K562 (cell line): ENCODE data around the gene DYSF. TPM values are rescaled to one million over a fixed set of nuclear protein-coding genes. Genes with fewer than 3 reads are reported as not detected.

Experiments used
- ATAC-seq: fragments of 200-7000 bp; cut with Tn5 transposase; 3 replicates; pipeline ENCODE4 v1.9.1; 2020; ENCODE audit warnings: moderate library complexity
- BruUV-seq: library from RNA; stranded (reverse); fragments of 400-500 nt; replicated peaks from 2 replicates; lab custom pipeline; 2021; lab: Mats Ljungman, UMichigan
- CTCF ChIA-PET: fragments of 300-600 bp; formaldehyde crosslinking; extraction: SDS; loops from one replicate; lab custom pipeline; 2021; ENCODE audit warnings: low intra/inter-chr PET ratio; lab: Yijun Ruan, JAX
- POLR2A ChIA-PET: fragments of 300-600, 350-650 bp; sonication (Branson Sonifier 250); formaldehyde crosslinking; extraction: SDS; loops from one replicate; lab custom pipeline; 2021; ENCODE audit warnings: antibody characterized with exemption, inconsistent platforms; lab: Yijun Ruan, JAX
- DNase-seq, 4 experiments: peaks; one replicate each; pipeline versions ENCODE4 v3.0.0 to v3.0.0-alpha.2; 2011 to 2018; ENCODE audit warnings: low spot score in 3 of 4, mixed read lengths in 3 of 4; ENCODE audit errors: extremely low read depth in 1 of 4
- FAIRE-seq: peaks from 2 replicates; lab custom pipeline; 2011; peaks lifted over from hg19 to GRCh38; lab: Jason Lieb, UNC
- H2AFZ ChIP-seq: 2 replicates; pipeline ENCODE4 v1.6.0; 2011; ENCODE audit warnings: low read depth, low read length, control low read depth, inconsistent platforms
- H3K27ac ChIP-seq: fragments of 200-600 bp; 3 replicates; pipeline ENCODE4 v1.8.0; 2011; ENCODE audit warnings: low read depth, mild to moderate bottlenecking, control low read depth, inconsistent platforms, low read length, moderate library complexity, mixed read lengths; ENCODE audit errors: extremely low read depth
- H3K27me3 ChIP-seq, 2 experiments: fragments of 300-600 bp in 1 of 2; 2 replicates in 1 of 2; 3 replicates in 1 of 2; pipeline versions ENCODE4 v1.6.0 to v1.8.0; 2011; ENCODE audit warnings: inconsistent platforms in 2 of 2, low read length in 2 of 2, mild to moderate bottlenecking in 1 of 2, mixed read lengths in 1 of 2, moderate library complexity in 1 of 2; ENCODE audit not compliant: control insufficient read depth in 2 of 2, insufficient read depth in 2 of 2
- H3K36me3 ChIP-seq: fragments of 300-600 bp; 3 replicates; pipeline ENCODE4 v1.8.0; 2011; ENCODE audit warnings: mild to moderate bottlenecking, low read length, inconsistent platforms; ENCODE audit not compliant: control insufficient read depth, insufficient read depth
- H3K4me1 ChIP-seq, 2 experiments: fragments of 200-600 bp in 1 of 2; replicated peaks in 1 of 2; 2 replicates in 1 of 2; 3 replicates in 1 of 2; pipeline versions ENCODE4 v1.5.1 to v1.8.0; 2011; ENCODE audit warnings: inconsistent platforms in 2 of 2, low read length in 2 of 2, mild to moderate bottlenecking in 1 of 2, mixed read lengths in 1 of 2, moderate library complexity in 1 of 2; ENCODE audit not compliant: control insufficient read depth in 2 of 2, insufficient read depth in 2 of 2
- H3K4me2 ChIP-seq: 2 replicates; pipeline ENCODE4 v1.6.1; 2011; ENCODE audit warnings: low read length, control low read depth, inconsistent platforms, mixed read lengths; ENCODE audit not compliant: insufficient read depth
- H3K4me3 ChIP-seq: fragments of 200-600 bp; sonication (generic), shearing (Covaris generic); 2 replicates; pipeline ENCODE4 v1.5.1; 2016; ENCODE audit warnings: control low read depth, inconsistent platforms
- H3K79me2 ChIP-seq: fragments of 200-600 bp; 3 replicates; pipeline ENCODE4 v1.8.0; 2011; ENCODE audit warnings: low read length, inconsistent platforms; ENCODE audit not compliant: control insufficient read depth, insufficient read depth
- H3K9ac ChIP-seq, 2 experiments: 2 replicates each; pipeline versions ENCODE4 v1.6.0 to v1.6.1; 2011; ENCODE audit warnings: low read depth in 2 of 2, low read length in 2 of 2, control low read depth in 1 of 2, inconsistent platforms in 1 of 2, mild to moderate bottlenecking in 1 of 2, mixed read lengths in 1 of 2; ENCODE audit not compliant: insufficient read depth in 1 of 2
- H3K9me1 ChIP-seq: one replicate; pipeline ENCODE4 v1.6.0; 2011; ENCODE audit warnings: inconsistent platforms, mild to moderate bottlenecking, low read length, moderate library complexity; ENCODE audit not compliant: control insufficient read depth, insufficient read depth
- H3K9me3 ChIP-seq: replicated peaks from 2 replicates; pipeline ENCODE4 v1.5.1; 2011; ENCODE audit warnings: low read depth, low read length, inconsistent platforms; ENCODE audit not compliant: control insufficient read depth, insufficient read depth
- H4K20me1 ChIP-seq: replicated peaks from 2 replicates; pipeline ENCODE4 v1.6.1; 2011; ENCODE audit warnings: low read length, inconsistent platforms, mixed read lengths; ENCODE audit not compliant: control insufficient read depth, insufficient read depth
- CBX8 ChIP-seq: fragments of 200-600 bp; sonication (generic); IDR thresholded peaks from 2 replicates; pipeline ENCODE4 v1.6.1; 2012; ENCODE audit warnings: borderline replicate concordance, mixed run types, low read depth, mild to moderate bottlenecking, moderate library complexity, mixed read lengths, low read length, control low read depth, inconsistent platforms; ENCODE audit not compliant: poor library complexity, severe bottlenecking; ENCODE audit errors: extremely low read depth
- CREB5 ChIP-seq: fragments of 250-450 bp; sonication (Bioruptor Pico); IDR thresholded peaks from 2 replicates; pipeline ENCODE4 v1.5.0; 2020; ENCODE audit warnings: mild to moderate bottlenecking
- EP400 ChIP-seq: fragments of 450-650 bp; IDR thresholded peaks from 2 replicates; pipeline ENCODE4 v1.6.1; 2017; ENCODE audit warnings: antibody characterized with exemption, mild to moderate bottlenecking, moderate library complexity
- GTF3C2 ChIP-seq: IDR thresholded peaks from 3 replicates; pipeline ENCODE4 v1.6.1; 2011; ENCODE audit warnings: borderline replicate concordance, mild to moderate bottlenecking, moderate library complexity; ENCODE audit not compliant: insufficient read length; ENCODE audit errors: extremely low read depth
- HDAC1 ChIP-seq, 2 experiments: fragments of 450-650 bp; IDR thresholded peaks; 2 replicates each; pipeline ENCODE4 v1.6.1; 2016 to 2017; ENCODE audit warnings: inconsistent platforms in 1 of 2, mild to moderate bottlenecking in 1 of 2, moderate library complexity in 1 of 2
- KLF13 ChIP-seq: fragments of 450-650 bp; IDR thresholded peaks from 2 replicates; pipeline ENCODE4 v1.6.1; 2016; ENCODE audit warnings: missing genetic modification characterization, low read depth, mild to moderate bottlenecking, missing compliant biosample characterization, moderate library complexity, borderline replicate concordance
- PHF20 ChIP-seq: fragments of 450-650 bp; IDR thresholded peaks from 2 replicates; pipeline ENCODE4 v1.6.1; 2018; ENCODE audit not compliant: partially characterized antibody
- PHF21A ChIP-seq: fragments of 450-650 bp; IDR thresholded peaks from 2 replicates; pipeline ENCODE4 v1.6.1; 2017; ENCODE audit warnings: low read depth, borderline replicate concordance
- THAP7 ChIP-seq: fragments of 250-450 bp; sonication (Bioruptor Pico); IDR thresholded peaks from 2 replicates; pipeline ENCODE4 v1.5.0; 2021
- ZBTB17 ChIP-seq: fragments of 450-650 bp; formaldehyde crosslinking; IDR thresholded peaks from 2 replicates; pipeline ENCODE4 v1.4.0; 2020; ENCODE audit warnings: mild to moderate bottlenecking
- ZNF57 ChIP-seq: fragments of 450-650 bp; formaldehyde crosslinking; IDR thresholded peaks from 2 replicates; pipeline ENCODE4 v1.4.0; 2020; ENCODE audit warnings: mild to moderate bottlenecking, moderate library complexity
- ZNF707 ChIP-seq: fragments of 250-450 bp; sonication (Bioruptor Pico); conservative IDR thresholded peaks from 2 replicates; pipeline ENCODE4 v1.8.0; 2022; ENCODE audit warnings: inconsistent platforms, mild to moderate bottlenecking, moderate library complexity
- ZNF764 ChIP-seq: fragments of 250-450 bp; sonication (Bioruptor Pico); IDR thresholded peaks from 2 replicates; pipeline ENCODE4 v1.4.0; 2020; ENCODE audit warnings: low read depth, mild to moderate bottlenecking, moderate library complexity
- ZNF780A ChIP-seq: fragments of 250-450 bp; sonication (Bioruptor Pico); IDR thresholded peaks from 2 replicates; pipeline ENCODE4 v1.5.0; 2021; ENCODE audit warnings: mild to moderate bottlenecking
- WGBS: fragments of 100-300 bp; shearing (Covaris generic); methylation state at CpG from one replicate; pipeline ENCODE4 v1.1.6; 2016; ENCODE audit warnings: low coverage, mixed read lengths; ENCODE audit not compliant: insufficient coverage; ENCODE audit errors: missing lambda C conversion rate; 5-methylcytosine and 5-hydroxymethylcytosine counted together
- in situ Hi-C: fragments of 300-500 bp; cut with MboI; formaldehyde crosslinking; loops from 4 replicates; pipeline ENCODE4 v1.15.0; 2018; ENCODE audit warnings: inconsistent platforms, mixed read lengths
- intact Hi-C: fragments of 100-400 bp; cut with micrococcal nuclease; formaldehyde crosslinking; loops from 2 replicates; pipeline ENCODE4 v1.14.2; 2022
- polyA plus RNA-seq, 8 experiments: library from polyadenylated mRNA; depleted of rRNA in 4 of 8; stranded (reverse) in 5 of 8; unstranded in 3 of 8; fragments of >200 nt; fragmentation: Nextera tagmentation in 2 of 8; fragmentation: Illumina TruSeq in 1 of 8; extraction: Ambion mirVana in 2 of 8; extraction: Trizol in 1 of 8; gene quantifications; 2 replicates each; pipeline versions ENCODE4 v1.2.1 to v1.2.3, GENCODE V29; 2011 to 2014; ENCODE audit warnings: inconsistent platforms in 1 of 8, missing spikeins in 1 of 8
- total RNA-seq, 7 experiments: library from RNA; depleted of rRNA in 6 of 7; stranded (reverse); fragments of >200 nt in 6 of 7; fragmentation: Illumina TruSeq in 2 of 7; extraction: Trizol in 2 of 7; gene quantifications; 2 replicates each; pipeline versions ENCODE4 v1.2.1 to v1.2.3, GENCODE V29; 2011 to 2021; ENCODE audit warnings: low replicate concordance in 1 of 7

Gene DYSF
- total and polyA plus RNA-seq, 9 of the 15 experiments (the other 6 are each of a cell fraction or from before 2014, with no cell fraction given) = 0.01 to 0.80 (median 0.29) TPM

GRCh38 chr2:71712158-71712818 lies 258.9 kb downstream of the DYSF start:
- no peaks in the 10 kb centered on the region for H3K79me2 ChIP-seq
- DNase-seq (no peak), ATAC-seq (no peak), FAIRE-seq (no peak)
- in situ Hi-C loops (no loop called here), intact Hi-C loops (no loop called here)
- ChIA-PET CTCF (no interaction called here), POLR2A (no interaction called here)
- no peak overlapping the region for H3K9ac ChIP-seq
- WGBS = 0% methylated on average over 7 of the region's 8 CpGs
- H2AFZ ChIP-seq = no peak overlapping the region
- no peaks in the 10 kb centered on the region for H4K20me1 ChIP-seq
- BruUV-seq = no TSS peak
- H3K9me1 ChIP-seq = no peaks in the 10 kb centered on the region
- peaks cover 7 to 54% of the 10 kb centered on the region in 2 experiments; a peak in 4 of 5 replicates for H3K27me3 ChIP-seq
- no peaks in the 10 kb centered on the region for H3K36me3 ChIP-seq
- no peak overlapping the region for H3K4me2 ChIP-seq
- no peak overlapping the region for H3K4me3 ChIP-seq
- no peaks in the 10 kb centered on the region for H3K9me3 ChIP-seq
- no peak overlapping the region for H3K27ac ChIP-seq
- peaks cover 0 to 3% of the 10 kb centered on the region in 2 experiments; a peak in 1 of 5 replicates for H3K4me1 ChIP-seq
- TF ChIP-seq CBX8 (no peak), THAP7 (CRISPR knock-in tag) (no peak), ZNF57 (CRISPR knock-in tag) (no peak), CREB5 (CRISPR knock-in tag) (no peak), PHF21A (no peak), HDAC1 (IDR thresholded peaks at IDR 0.05) (no peak), EP400 (no peak), ZNF780A (CRISPR knock-in tag) (no peak), PHF20 (no peak), ZBTB17 (CRISPR knock-in tag) (no peak), KLF13 (tag) (no peak), ZNF707 (CRISPR knock-in tag) (no peak), GTF3C2 (no peak), ZNF764 (CRISPR knock-in tag) (no peak)
